GM21619 (cell line): ENCODE measurements around the gene POU5F1.
"Not testable (repeated sequence)": the region's sequence is repeated elsewhere in the genome, so short reads cannot be mapped to it uniquely, and the experiment has no call there.

ENCODE experiments used
- ATAC-seq: cut with Tn5 transposase; IDR thresholded peaks from one replicate; pipeline ENCODE4 v1.9.1; 2021; ENCODE audit not compliant: unreplicated experiment

The POU5F1 gene

GRCh38 chr6:31170600-31170881 lies at the start of gene POU5F1:
POU5F1 (minus strand) TSS chr6:31170682; CDS start chr6:31170620, 62 bp downstream.
- no peak for ATAC-seq

- ATAC-seq = no peak
Measured at GRCh38 chr6:31216208-31216898, 45.9 kb upstream of the POU5F1 start.

GRCh38 chr6:31215216-31215615 lies 44.7 kb upstream of the POU5F1 start:
- ATAC-seq = not testable (repeated sequence)

DNA sequence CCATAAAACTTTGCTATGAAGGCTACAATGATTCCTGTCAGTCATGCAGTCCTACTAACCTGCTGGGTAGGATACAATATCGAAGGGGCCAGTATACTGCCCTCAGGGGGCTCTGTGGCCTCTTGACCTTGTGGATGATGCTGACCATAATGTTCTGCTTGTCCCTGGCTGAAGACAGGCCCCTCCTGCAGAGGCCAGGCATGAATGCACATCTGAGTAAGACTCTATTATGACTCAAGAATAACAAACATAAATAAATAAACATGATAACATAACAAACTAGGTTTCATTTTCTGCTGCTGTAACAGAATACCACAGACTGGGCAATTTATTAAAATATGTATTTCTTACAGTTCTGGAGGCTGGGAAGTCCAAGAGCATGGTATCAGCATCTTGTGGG lies 44.0 kb upstream of the POU5F1 start:
- no peak for ATAC-seq

GRCh38 chr6:31210741-31211532 lies 40.5 kb upstream of the POU5F1 start:
- ATAC-seq = no peak

DNA sequence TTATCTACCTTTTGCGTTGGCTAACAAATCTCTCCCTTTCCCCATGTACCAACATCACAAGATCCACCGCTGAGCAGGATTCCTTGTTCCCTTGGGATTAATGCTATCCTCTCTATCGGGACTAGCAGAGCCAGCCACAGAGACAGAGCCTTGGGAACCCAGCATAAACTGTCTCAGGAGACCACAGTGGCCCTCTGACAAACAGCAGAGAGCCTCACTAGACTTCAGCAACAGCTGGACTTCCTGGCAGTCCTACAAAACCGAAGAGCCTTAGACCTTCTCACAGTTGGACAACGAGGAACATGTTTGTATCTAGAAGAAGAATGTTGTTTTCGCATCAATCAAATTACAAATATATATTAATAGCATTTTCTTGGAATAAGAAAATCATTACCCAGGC lies 39.6 kb upstream of the POU5F1 start:
- no peak for ATAC-seq

GRCh38 chr6:31209137-31209536 lies 38.7 kb upstream of the POU5F1 start:
- ATAC-seq = no peak

GRCh38 chr6:31208506-31208905 lies 38.0 kb upstream of the POU5F1 start:
- ATAC-seq = no peak

DNA sequence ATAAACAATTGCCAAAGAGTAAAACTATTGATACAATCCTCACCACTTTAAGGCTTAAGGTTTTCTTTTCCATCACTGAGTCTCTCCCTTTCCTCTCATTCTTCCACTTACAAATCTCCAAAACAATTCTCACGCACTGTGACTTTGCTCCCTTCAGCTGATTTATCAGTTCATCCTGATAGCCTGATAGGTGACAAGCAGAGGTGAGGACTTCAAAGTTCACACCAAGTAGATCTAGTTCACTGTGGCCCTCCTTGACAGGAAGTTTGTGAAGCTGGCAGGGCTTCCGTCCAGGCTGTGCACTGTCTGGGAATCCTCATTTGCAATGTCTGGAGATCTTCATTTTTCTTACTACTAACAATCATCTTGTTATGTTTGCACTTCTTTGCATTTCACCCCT lies 35.2 kb upstream of the POU5F1 start:
- ATAC-seq = no peak

DNA sequence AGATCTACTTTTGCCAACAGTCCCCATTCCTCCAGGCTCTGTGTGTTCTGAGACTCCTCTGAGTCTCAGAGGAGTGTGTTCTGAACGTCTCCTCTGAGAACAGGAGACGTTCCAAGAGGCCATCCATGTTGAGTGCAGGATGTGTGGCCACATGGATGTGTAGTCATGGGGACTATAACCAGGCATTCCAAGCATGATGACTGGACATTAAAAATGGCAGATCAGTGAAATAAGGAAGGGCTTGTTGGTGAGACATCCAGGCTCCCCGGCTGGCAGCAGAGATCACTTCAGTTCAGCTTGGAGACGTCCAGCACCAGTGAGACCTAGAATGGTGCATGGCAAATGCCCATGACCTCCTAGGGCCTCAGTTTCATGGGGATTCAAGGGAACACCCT lies 34.3 kb upstream of the POU5F1 start:
- no peak for ATAC-seq

GRCh38 chr6:31203345-31203979 lies 33.0 kb upstream of the POU5F1 start:
- peak; percentile 40 for ATAC-seq

- ATAC-seq = no peak
Measured at GRCh38 chr6:31202259-31203166, 32.0 kb upstream of the POU5F1 start.

DNA sequence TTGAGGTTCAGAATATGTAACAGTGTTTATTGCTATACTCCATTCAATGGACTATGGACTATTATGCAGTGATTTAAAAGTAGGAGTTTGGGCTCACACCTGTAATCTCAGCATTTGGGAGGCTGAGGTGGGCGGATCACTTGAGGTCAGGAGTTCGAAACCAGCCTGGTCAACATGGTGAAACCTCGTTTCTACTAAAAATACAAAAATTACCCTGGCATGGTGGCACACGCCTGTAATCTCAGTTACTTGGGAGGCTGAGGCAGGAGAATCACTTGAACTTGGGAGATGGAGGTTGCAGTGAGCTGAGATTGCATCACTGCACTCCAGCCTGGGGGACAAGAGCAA lies 28.6 kb upstream of the POU5F1 start:
- not testable (repeated sequence) for ATAC-seq

DNA sequence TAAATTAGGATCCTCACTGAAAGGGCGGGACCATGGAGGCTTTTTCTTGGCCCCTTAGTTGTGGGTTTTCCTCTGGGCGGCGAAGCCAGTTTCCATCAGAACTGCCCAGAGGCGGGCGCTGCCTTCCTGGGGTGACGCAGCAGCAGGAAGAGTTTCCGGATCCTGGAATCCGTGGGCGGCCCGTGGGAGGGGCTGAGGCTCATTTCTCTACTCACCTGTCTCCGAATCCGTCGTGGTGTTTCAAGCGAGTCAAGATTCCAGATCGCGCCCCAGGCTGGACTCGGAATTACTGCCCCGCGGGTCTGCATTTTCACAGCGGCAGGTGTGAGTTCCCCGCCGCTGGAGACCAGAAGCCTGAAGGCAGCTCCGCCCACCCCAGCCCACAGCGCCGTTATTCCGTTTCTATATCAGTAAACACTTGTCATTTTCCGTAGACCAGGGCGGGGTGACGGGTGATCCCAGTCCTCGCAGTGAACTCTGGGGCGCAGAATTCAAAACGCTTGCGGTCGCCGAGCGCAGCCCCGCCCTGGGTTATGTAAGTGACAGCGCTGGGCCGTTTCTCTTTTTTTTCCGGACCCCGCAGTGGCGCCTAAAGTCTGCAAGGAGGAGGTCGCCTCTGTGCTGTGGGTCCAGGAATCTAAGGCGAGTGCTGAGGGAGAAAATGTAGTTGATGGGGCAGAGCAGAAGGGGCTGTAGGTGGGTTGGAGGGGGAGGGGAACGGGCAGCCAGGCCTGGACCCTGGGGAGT lies 27.2 kb upstream of the POU5F1 start:
- ATAC-seq = peak; percentile 61

GRCh38 chr6:31196251-31197022 lies 26.0 kb upstream of the POU5F1 start:
- not testable (repeated sequence) for ATAC-seq

DNA sequence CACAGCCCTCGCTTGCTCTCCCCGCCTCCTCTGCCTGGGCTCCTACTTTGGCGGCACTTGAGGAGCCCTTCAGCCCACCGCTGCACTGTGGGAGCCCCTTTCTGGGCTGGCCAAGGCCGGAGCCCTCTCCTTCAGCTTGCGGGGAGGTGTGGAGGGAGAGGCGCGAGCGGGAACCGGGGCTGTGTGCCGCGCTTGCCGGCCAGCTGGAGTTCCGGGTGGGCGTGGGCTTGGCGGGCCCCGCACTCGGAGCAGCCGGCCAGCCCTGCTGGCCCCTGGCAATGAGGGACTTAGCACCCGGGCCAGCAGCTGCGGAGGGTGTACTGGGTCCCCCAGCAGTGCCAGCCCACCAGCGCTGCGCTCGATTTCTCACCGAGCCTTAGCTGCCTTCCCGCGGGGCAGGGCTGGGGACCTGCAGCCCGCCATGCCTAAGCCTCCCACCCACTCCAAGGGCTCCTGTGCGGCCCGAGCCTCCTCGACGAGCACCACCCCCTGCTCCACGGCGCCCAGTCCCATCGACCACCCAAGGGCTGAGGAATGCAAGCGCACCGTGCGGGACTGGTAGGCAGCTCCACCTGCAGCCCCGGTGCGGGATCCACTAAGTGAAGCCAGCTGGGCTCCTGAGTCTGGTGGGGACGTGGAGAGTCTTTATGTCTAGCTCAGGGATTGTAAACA lies 25.0 kb upstream of the POU5F1 start:
- not testable (repeated sequence) for ATAC-seq

DNA sequence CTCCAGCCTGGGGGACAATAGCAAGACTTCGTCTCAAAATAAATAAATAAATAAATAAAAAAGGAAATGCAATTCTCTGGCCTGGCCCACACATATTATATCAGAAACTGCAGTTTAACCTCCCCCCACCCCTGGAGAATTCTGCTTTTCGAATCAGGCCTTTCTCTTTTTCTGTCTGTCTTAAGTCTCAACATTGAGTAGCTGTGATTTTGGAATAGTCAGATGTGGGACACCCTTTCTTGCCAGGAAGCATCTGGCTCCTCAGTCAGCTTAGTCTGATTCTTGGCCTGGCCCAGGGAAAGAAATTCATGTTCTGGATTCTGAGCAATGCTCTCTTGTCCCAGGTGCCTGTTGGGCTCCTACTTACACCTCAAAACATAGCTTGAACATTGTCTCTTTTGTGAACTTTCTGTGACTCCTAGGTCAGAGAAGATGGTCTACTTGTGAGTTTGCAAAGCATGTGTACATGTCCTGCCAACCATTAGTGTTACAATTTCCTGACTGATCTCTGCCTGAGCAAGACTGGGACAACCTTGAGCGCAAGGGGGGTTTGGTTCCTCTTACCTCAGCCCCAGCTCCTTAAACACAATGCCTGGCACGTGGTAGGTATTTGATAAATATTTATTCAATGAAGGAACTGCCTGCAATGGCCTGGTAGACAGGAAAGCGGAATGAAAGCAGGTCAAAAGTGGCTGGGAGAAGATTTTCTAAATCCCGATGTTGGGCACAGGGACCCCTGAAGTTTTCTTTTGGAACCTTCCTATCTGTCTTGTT lies 23.8 kb upstream of the POU5F1 start:
- ATAC-seq = no peak

DNA sequence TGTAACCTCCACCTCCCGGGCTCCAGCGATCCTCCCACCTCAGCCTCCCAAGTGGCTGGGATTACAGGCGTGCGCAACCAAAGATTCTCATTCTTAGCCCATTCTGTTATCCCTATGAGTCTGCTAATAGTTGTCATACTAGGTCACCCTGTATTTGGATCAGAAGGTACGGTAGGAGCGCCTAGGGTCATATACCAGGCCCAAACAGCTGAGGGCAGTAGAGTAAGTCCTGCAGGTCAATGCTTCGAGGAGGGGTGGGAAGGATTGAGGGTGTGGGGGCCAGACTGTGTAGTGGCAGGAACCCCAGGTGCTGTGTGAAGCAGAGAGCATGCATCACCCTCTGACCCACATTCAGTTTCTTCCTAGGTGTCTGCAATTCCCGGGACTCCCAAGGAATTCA lies 22.7 kb upstream of the POU5F1 start:
- no peak for ATAC-seq
